ENCODE measurements around the gene FAM81A. TPM values are rescaled to one million over a fixed set of nuclear protein-coding genes. Genes with fewer than 3 reads are reported as not detected.
A peak's percentile ranks its signal among the peaks of the same experiment; 100 is the strongest.

Gene FAM81A
- total and polyA plus RNA-seq, 3 experiments from 2014 or later, result 0.83 to 0.97 TPM; not detected in 1

GRCh38 chr15:59550956-59551355 lies 113.0 kb downstream of the FAM81A start:
- H3K4me3 ChIP-seq (ENCODE audit: low read length), result no peak overlapping the region
- no peaks in the 10 kb centered on the region for H3K27me3 ChIP-seq (ENCODE audit: insufficient read depth, low read length, poor library complexity, severe bottlenecking)
- Mint-ChIP-seq H3K27me3 (peaks cover 3 to 22% of the 10 kb centered on the region in 2 donors), H3K4me3 (no peak overlapping the region), H3K9me3 (no peaks in the 10 kb centered on the region), H3K4me1 (no peaks in the 10 kb centered on the region), H3K36me3 (no peaks in the 10 kb centered on the region), H3K27ac (no peak overlapping the region)
- no peaks in the 10 kb centered on the region for H3K9me3 ChIP-seq (ENCODE audit: low read length)
- ChIA-PET CTCF (no interaction called here), POLR2A (no interaction called here)
- no peak for DNase-seq
- no peaks in the 10 kb centered on the region for H3K4me1 ChIP-seq (ENCODE audit: insufficient read depth, low read length)
- H3K27ac ChIP-seq (ENCODE audit: low read depth, low read length), result no peak overlapping the region
- H3K36me3 ChIP-seq (ENCODE audit: insufficient read depth, low read length), result no peaks in the 10 kb centered on the region

- H3K36me3 Mint-ChIP-seq, result no peaks in the 10 kb centered on the region
- no peaks in the 10 kb centered on the region for H3K4me1 Mint-ChIP-seq
- H3K27ac Mint-ChIP-seq, result no peak overlapping the region
- no peaks in the 10 kb centered on the region for H3K4me1 ChIP-seq (ENCODE audit: insufficient read depth, low read length)
- H3K36me3 ChIP-seq (ENCODE audit: insufficient read depth, low read length), result no peaks in the 10 kb centered on the region
- no peak overlapping the region for H3K4me3 Mint-ChIP-seq
- H3K9me3 ChIP-seq (ENCODE audit: low read length), result no peaks in the 10 kb centered on the region
- no peaks in the 10 kb centered on the region for H3K27me3 ChIP-seq (ENCODE audit: insufficient read depth, low read length, poor library complexity, severe bottlenecking)
- DNase-seq, result no peak
- H3K27me3 Mint-ChIP-seq, result peaks cover 3 to 13% of the 10 kb centered on the region in 2 donors
- H3K9me3 Mint-ChIP-seq, result no peaks in the 10 kb centered on the region
- no peak overlapping the region for H3K4me3 ChIP-seq (ENCODE audit: low read length)
- CTCF ChIA-PET, result no interaction called here
- POLR2A ChIA-PET, result no interaction called here
- H3K27ac ChIP-seq (ENCODE audit: low read depth, low read length), result no peak overlapping the region
Measured at GRCh38 chr15:59553879-59554735, 116.1 kb downstream of the FAM81A start.

- Histone ChIP-seq H3K4me1 (ENCODE audit: insufficient read depth, low read length) (no peaks in the 10 kb centered on the region), H3K27me3 (ENCODE audit: insufficient read depth, low read length, poor library complexity, severe bottlenecking) (no peaks in the 10 kb centered on the region), H3K9me3 (ENCODE audit: low read length) (no peaks in the 10 kb centered on the region), H3K4me3 (ENCODE audit: low read length) (no peak overlapping the region), H3K27ac (ENCODE audit: low read depth, low read length) (no peak overlapping the region), H3K36me3 (ENCODE audit: insufficient read depth, low read length) (no peaks in the 10 kb centered on the region)
- CTCF ChIA-PET, result no interaction called here
- H3K4me1 Mint-ChIP-seq, result no peaks in the 10 kb centered on the region
- no peaks in the 10 kb centered on the region for H3K36me3 Mint-ChIP-seq
- no peak overlapping the region for H3K4me3 Mint-ChIP-seq
- no peaks in the 10 kb centered on the region for H3K9me3 Mint-ChIP-seq
- DNase-seq, result no peak
- no peak overlapping the region for H3K27ac Mint-ChIP-seq
- POLR2A ChIA-PET, result no interaction called here
- H3K27me3 Mint-ChIP-seq, result peaks cover 3 to 10% of the 10 kb centered on the region in 2 donors
Measured at GRCh38 chr15:59555696-59556095, 117.7 kb downstream of the FAM81A start.

GRCh38 chr15:59556380-59556779 lies 118.4 kb downstream of the FAM81A start:
- Histone ChIP-seq H3K36me3 (ENCODE audit: insufficient read depth, low read length) (no peaks in the 10 kb centered on the region), H3K27me3 (ENCODE audit: insufficient read depth, low read length, poor library complexity, severe bottlenecking) (no peaks in the 10 kb centered on the region), H3K9me3 (ENCODE audit: low read length) (no peaks in the 10 kb centered on the region), H3K27ac (ENCODE audit: low read depth, low read length) (no peak overlapping the region), H3K4me3 (ENCODE audit: low read length) (no peak overlapping the region), H3K4me1 (ENCODE audit: insufficient read depth, low read length) (no peaks in the 10 kb centered on the region)
- peaks cover 3 to 10% of the 10 kb centered on the region in 2 donors for H3K27me3 Mint-ChIP-seq
- POLR2A ChIA-PET, result no interaction called here
- no peak overlapping the region for H3K27ac Mint-ChIP-seq
- H3K9me3 Mint-ChIP-seq, result no peaks in the 10 kb centered on the region
- no peaks in the 10 kb centered on the region for H3K36me3 Mint-ChIP-seq
- CTCF ChIA-PET, result no interaction called here
- H3K4me3 Mint-ChIP-seq, result no peak overlapping the region
- DNase-seq, result no peak
- H3K4me1 Mint-ChIP-seq, result no peaks in the 10 kb centered on the region

GRCh38 chr15:59557581-59557980 lies 119.6 kb downstream of the FAM81A start:
- Mint-ChIP-seq H3K9me3 (no peaks in the 10 kb centered on the region), H3K36me3 (no peaks in the 10 kb centered on the region), H3K27me3 (peaks cover 3 to 12% of the 10 kb centered on the region in 2 donors), H3K4me1 (no peaks in the 10 kb centered on the region), H3K4me3 (no peak overlapping the region), H3K27ac (no peak overlapping the region)
- ChIA-PET CTCF (no interaction called here), POLR2A (no interaction called here)
- Histone ChIP-seq H3K4me3 (ENCODE audit: low read length) (no peak overlapping the region), H3K27me3 (ENCODE audit: insufficient read depth, low read length, poor library complexity, severe bottlenecking) (no peaks in the 10 kb centered on the region), H3K36me3 (ENCODE audit: insufficient read depth, low read length) (no peaks in the 10 kb centered on the region), H3K9me3 (ENCODE audit: low read length) (no peaks in the 10 kb centered on the region), H3K27ac (ENCODE audit: low read depth, low read length) (no peak overlapping the region), H3K4me1 (ENCODE audit: insufficient read depth, low read length) (no peaks in the 10 kb centered on the region)
- no peak for DNase-seq

- no peak overlapping the region for H3K27ac ChIP-seq (ENCODE audit: low read depth, low read length)
- ChIA-PET CTCF (no interaction called here), POLR2A (no interaction called here)
- H3K36me3 ChIP-seq (ENCODE audit: insufficient read depth, low read length), result no peaks in the 10 kb centered on the region
- Mint-ChIP-seq H3K27me3 (peaks cover 3 to 13% of the 10 kb centered on the region in 2 donors), H3K4me1 (no peaks in the 10 kb centered on the region), H3K9me3 (no peaks in the 10 kb centered on the region), H3K27ac (no peak overlapping the region), H3K4me3 (no peak overlapping the region), H3K36me3 (no peaks in the 10 kb centered on the region)
- H3K9me3 ChIP-seq (ENCODE audit: low read length), result no peaks in the 10 kb centered on the region
- DNase-seq, result no peak
- no peak overlapping the region for H3K4me3 ChIP-seq (ENCODE audit: low read length)
- no peaks in the 10 kb centered on the region for H3K4me1 ChIP-seq (ENCODE audit: insufficient read depth, low read length)
- no peaks in the 10 kb centered on the region for H3K27me3 ChIP-seq (ENCODE audit: insufficient read depth, low read length, poor library complexity, severe bottlenecking)
Measured at GRCh38 chr15:59558851-59559250, 120.9 kb downstream of the FAM81A start.

- no peak overlapping the region for H3K27ac Mint-ChIP-seq
- H3K27me3 Mint-ChIP-seq, result peaks cover 2 to 9% of the 10 kb centered on the region in 2 donors
- H3K36me3 ChIP-seq (ENCODE audit: insufficient read depth, low read length), result no peaks in the 10 kb centered on the region
- no peaks in the 10 kb centered on the region for H3K9me3 ChIP-seq (ENCODE audit: low read length)
- H3K4me3 Mint-ChIP-seq, result no peak overlapping the region
- no peaks in the 10 kb centered on the region for H3K36me3 Mint-ChIP-seq
- no peak overlapping the region for H3K4me3 ChIP-seq (ENCODE audit: low read length)
- H3K9me3 Mint-ChIP-seq, result peaks cover 0 to 2% (median 0%) of the 10 kb centered on the region in 5 donors
- H3K4me1 ChIP-seq (ENCODE audit: insufficient read depth, low read length), result no peaks in the 10 kb centered on the region
- no peaks in the 10 kb centered on the region for H3K27me3 ChIP-seq (ENCODE audit: insufficient read depth, low read length, poor library complexity, severe bottlenecking)
- CTCF ChIA-PET, result interaction anchor here (0.6 kb wide), 1 partner anchor 28 kb away, joined by 3 read pairs; no protein-coding TSS in a partner anchor
- H3K4me1 Mint-ChIP-seq, result no peaks in the 10 kb centered on the region
- H3K27ac ChIP-seq (ENCODE audit: low read depth, low read length), result no peak overlapping the region
- POLR2A ChIA-PET, result no interaction called here
- DNase-seq, result no peak
Measured at GRCh38 chr15:59561547-59561946, 123.6 kb downstream of the FAM81A start.

- H3K36me3 ChIP-seq (ENCODE audit: insufficient read depth, low read length), result no peaks in the 10 kb centered on the region
- no peaks in the 10 kb centered on the region for H3K36me3 Mint-ChIP-seq
- ChIA-PET CTCF (no interaction called here), POLR2A (no interaction called here)
- H3K9me3 Mint-ChIP-seq, result peaks cover 0 to 2% (median 0%) of the 10 kb centered on the region in 5 donors
- no peaks in the 10 kb centered on the region for H3K4me1 Mint-ChIP-seq
- no peak overlapping the region for H3K27ac ChIP-seq (ENCODE audit: low read depth, low read length)
- peaks cover 2 to 14% of the 10 kb centered on the region in 2 donors for H3K27me3 Mint-ChIP-seq
- peak overlapping the region in 1 of 8 donors; percentile 13 for H3K27ac Mint-ChIP-seq
- no peak for DNase-seq
- no peaks in the 10 kb centered on the region for H3K4me1 ChIP-seq (ENCODE audit: insufficient read depth, low read length)
- H3K9me3 ChIP-seq (ENCODE audit: low read length), result no peaks in the 10 kb centered on the region
- H3K4me3 Mint-ChIP-seq, result no peak overlapping the region
- no peaks in the 10 kb centered on the region for H3K27me3 ChIP-seq (ENCODE audit: insufficient read depth, low read length, poor library complexity, severe bottlenecking)
- H3K4me3 ChIP-seq (ENCODE audit: low read length), result no peak overlapping the region
Measured at GRCh38 chr15:59562448-59563186, 124.6 kb downstream of the FAM81A start.

All from CD8-positive, alpha-beta memory T cell (primary cell).